GM19238 (cell line): Measurements from ENCODE around the gene ARHGEF2.
A peak's percentile ranks its signal among the peaks of the same experiment; 100 is the strongest.
"Not testable (repeated sequence)": the region's sequence is repeated elsewhere in the genome, so short reads cannot be mapped to it uniquely, and the experiment has no call there.

ENCODE experiments used
- DNase-seq: peaks from one replicate; pipeline ENCODE4 v3.0.0; 2011; ENCODE audit warnings: low spot score; ENCODE audit not compliant: insufficient read length

ARHGEF2 gene

DNA sequence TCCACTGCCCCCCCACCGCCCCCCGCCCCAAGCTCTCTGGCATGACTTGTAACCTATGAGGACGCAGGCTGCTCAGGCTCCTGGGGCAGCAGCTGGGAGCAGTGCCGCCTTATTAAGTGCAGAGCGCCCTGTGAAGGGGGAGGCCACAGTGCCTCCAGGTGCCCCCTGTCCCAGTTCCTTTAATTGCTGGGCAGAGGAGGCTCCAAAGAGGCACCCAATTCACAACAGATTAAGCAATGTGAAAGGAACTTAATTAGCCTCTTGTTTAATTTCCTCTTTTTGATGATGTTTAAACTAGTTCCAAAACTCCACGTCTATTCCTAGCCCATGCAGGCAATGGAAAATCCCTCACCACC, 33.9 kb downstream of the ARHGEF2 start:
- DNase-seq = no peak

DNA sequence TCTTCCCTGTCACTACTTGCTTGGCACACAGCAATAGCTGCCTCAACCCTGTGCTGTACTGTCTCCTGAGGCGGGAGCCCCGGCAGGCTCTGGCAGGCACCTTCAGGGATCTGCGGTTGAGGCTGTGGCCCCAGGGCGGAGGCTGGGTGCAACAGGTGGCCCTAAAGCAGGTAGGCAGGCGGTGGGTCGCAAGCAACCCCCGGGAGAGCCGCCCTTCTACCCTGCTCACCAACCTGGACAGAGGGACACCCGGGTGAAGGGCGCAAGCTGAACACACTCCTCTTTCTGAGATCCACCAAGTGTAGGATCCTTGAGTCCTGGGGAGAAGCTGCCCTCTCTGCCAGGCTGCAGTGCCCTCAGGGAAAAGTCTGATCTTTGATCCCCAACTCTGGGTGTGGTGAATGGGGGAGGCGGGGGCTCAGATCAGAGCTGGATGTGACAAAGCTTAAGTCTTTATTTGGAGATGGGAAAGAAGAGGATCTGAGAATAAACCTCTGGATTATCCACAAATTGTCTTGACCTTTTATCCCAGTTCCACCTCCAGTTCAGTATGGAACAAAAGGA, 35.7 kb downstream of the ARHGEF2 start:
- no peak for DNase-seq

DNA sequence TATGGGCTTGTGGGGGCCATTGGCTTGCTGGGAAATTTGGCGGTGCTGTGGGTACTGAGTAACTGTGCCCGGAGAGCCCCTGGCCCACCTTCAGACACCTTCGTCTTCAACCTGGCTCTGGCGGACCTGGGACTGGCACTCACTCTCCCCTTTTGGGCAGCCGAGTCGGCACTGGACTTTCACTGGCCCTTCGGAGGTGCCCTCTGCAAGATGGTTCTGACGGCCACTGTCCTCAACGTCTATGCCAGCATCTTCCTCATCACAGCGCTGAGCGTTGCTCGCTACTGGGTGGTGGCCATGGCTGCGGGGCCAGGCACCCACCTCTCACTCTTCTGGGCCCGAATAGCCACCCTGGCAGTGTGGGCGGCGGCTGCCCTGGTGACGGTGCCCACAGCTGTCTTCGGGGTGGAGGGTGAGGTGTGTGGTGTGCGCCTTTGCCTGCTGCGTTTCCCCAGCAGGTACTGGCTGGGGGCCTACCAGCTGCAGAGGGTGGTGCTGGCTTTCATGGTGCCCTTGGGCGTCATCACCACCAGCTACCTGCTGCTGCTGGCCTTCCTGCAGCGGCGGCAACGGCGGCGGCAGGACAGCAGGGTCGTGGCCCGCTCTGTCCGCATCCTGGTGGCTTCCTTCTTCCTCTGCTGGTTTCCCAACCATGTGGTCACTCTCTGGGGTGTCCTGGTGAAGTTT, 36.4 kb downstream of the ARHGEF2 start:
- no peak for DNase-seq

DNA sequence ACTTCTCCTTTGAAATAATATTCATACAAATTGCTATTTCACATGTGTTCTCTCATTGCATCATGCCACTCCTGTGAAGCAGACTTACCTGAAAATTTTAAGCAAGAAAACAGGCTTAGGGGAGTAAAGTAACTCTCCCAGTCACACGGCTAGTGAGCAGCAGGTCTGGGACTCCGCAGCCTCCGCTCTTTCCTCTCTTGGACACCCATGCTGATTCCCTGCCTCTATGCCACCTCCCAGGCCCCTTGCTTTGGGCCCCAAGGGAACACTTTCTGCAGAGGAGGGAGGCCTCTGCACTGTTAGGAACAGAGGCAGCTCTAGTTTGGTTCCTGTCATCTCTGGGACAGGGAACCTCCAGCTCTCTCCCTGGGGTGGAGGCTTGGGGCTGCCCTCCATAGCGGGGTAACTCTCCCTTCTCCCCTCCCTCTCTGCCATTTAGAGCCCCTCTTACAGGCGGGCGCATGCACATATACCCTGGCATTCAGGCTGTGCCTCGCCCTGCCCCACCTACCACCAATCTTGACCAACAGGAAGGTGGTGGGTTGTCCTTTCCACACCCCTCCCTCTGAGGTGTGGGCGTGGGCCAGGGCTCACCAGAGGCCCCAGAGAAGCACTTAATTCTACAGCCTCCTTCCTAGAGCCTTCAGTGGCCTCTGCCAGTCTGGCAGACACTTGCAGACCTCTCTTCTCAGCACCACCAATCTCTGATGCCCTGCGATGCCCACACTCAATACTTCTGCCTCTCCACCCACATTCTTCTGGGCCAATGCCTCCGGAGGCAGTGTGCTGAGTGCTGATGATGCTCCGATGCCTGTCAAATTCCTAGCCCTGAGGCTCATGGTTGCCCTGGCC, 37.1 kb downstream of the ARHGEF2 start, which contains the start of gene RXFP4:
RXFP4 (plus strand) TSS at position 646 of the 852 bp plus-strand sequence; CDS start at position 718, 72 bp downstream.
- no peak for DNase-seq

DNA sequence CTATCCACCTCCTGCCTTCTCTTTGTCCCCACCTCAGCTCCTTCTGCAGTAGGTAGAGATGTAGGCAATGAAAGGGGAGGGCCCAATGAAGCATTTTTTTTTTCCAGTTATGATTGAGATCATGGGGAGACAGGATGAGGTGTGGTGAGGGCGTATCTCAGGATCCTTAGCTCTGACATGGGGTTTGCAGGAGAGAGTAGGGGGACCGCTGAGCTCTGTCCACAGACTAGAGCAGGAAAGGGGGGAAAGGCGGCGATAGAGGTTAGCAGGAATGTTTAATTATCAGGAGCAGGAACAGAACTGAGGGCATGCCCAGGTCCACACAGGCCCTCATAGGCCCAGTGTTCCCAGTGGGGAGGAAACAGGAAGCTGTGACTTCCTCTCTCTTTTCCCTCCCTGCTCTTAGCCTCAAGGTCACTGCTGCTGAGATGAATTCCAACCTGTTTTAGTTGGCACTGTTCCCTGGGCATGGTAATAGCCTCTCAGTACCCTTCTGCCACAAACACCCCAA, 37.8 kb downstream of the ARHGEF2 start:
- no peak for DNase-seq

DNA sequence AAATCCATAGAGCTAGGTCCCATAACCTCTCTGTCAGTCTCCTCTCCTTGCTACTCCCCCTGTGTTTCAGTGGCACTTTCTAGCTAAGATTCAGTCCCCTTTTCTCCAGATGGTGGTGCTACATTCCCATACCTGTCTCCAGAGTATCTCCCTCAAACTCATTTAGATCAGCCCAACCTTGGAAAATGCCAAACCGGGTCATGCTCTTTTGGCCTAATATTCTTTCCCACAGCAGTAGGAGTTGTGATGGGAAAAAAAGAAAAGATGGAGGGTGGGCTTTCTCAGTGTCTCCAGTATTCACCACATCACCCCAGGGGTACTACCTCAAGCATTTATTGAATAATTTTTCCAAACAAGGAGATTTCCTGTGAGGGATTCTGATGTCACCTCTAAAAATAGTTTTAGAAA, 40.1 kb downstream of the ARHGEF2 start:
- DNase-seq = no peak

DNA sequence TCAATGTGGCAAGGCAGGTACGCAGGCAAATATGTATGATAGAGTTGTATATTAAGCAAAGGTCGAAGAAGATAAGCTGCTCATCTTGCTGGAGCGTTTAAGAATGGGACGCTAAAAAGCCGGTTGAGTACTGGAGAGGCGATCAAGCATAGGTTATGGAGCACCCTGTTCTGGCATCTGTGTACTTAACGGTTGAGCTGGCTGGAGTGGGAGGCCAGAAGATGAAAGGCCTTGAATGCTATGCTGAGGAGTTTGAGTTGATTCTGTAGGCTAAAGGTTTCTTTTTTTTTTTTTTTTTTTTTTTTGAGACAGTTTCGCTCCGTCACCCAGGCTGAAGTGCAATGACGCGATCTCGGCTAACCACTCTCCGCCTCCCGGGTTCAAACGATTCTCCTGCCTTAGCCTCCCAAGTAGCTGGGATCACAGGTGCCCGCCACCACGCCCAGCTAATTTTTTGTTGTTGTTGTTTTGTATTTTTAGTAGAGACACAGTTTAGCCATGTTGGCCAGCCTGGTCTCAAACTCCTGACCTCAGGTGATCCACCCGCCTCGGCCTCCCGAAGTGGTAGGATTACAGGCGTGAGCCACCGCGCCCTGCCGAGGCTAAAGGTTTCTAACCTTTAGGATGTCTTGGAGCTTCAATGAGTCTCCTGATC, 43.3 kb downstream of the ARHGEF2 start:
- no peak for DNase-seq

DNA sequence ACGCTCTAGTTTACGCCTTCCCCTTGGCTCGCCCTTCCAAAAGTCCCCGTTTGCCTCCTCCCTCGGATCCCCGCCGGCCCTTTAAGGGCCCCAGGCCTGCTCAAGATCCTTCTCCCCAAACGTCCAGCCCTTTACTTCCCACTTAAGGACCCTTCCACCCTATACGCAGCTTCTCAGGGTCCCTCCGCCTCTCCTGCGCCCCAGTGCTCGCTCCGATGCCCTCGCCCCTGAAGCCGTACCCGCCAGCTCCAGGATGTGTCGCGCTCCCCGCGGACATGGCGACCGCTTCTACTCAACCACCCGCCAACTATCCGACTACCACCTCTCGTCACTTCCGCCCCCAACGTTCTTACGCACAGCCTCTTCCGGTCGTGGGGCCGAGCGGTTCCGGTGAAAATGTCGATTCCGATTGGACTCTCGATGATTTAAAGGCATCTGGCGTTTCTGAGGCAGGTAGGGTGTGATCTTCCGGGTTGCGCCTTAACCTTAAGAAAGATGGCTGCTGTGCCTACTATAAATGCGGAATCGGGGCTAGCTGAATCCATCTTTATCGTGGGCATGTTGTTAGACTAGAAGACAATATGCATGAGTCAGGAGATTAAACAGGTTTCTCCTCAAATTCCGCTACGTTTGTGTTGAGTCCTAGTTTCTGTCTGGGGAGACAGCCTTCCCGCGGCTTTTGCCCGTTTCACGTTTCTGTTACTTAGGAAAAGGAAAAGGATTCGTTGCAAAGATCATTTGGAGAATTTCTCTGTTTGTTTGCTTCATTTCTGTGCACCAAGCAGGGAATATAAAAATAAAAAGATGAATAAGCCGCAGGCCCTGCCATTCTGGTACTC, 44.0 kb downstream of the ARHGEF2 start, which contains the start of gene KHDC4:
KHDC4 (minus strand) TSS at position 317 of the 839 bp plus-strand sequence; CDS start at position 277, 40 bp downstream.
- peak; percentile 88 for DNase-seq

DNA sequence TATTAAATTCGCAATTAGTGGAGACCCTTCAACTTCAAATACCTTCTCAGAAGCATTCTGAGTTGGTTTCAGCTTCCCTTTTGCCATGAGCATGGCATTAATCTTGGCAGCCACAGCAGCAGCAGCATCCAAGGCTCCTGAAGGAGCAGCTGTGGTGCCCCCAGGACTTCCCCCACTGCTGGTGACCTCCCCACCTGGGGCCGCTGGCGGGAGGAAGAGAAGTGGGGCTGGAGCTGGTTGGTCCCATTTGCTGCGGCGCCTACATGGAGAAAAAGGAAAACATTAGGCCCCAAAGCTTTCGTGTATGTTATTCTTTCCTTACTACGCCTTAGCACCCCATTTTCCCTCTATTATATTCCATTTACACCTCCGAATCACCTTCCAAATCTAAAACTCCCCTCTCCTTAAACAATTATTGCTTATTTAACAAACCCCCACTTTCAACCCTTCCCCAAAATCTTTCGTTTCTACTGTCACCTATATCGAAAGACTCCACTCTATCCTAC, 44.7 kb downstream of the ARHGEF2 start:
- DNase-seq = no peak

DNA sequence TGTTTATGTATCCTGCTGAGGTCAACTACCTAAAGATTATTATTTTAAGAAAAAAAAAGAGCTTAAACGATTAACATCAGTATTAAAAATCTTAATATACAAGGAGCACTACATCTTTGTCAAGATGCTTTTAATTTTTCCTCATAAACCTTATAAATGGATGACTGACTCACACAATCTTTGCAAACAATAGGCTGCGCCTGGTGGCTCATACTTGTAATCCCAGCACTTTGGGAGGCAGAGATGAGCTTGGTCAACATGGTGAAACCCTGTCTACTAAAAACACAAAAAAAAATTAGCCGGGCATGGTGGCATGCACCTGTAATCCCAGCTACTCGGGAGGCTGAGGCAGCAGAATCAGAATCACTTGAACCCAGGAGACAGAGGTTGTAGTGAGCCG, 45.9 kb downstream of the ARHGEF2 start:
- no peak for DNase-seq

DNA sequence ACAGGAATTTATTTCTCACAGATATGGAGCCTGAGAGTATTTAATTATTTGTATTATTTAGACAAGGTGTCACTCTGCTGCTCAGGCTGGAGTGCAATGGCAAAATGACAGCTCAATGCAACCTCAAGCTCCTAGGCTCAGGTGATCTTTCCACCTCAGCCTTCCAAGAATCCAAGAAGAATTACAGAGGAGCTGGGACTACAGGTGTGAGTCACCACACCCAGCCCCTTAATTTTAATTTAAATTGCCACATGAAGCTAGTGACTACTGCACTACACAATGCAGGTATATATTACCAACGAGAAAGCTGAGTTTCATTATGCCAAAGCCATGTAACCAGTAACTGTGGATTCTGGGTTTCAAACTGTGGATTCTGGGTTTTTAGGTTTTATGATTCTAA, 46.3 kb downstream of the ARHGEF2 start:
- DNase-seq = no peak

DNA sequence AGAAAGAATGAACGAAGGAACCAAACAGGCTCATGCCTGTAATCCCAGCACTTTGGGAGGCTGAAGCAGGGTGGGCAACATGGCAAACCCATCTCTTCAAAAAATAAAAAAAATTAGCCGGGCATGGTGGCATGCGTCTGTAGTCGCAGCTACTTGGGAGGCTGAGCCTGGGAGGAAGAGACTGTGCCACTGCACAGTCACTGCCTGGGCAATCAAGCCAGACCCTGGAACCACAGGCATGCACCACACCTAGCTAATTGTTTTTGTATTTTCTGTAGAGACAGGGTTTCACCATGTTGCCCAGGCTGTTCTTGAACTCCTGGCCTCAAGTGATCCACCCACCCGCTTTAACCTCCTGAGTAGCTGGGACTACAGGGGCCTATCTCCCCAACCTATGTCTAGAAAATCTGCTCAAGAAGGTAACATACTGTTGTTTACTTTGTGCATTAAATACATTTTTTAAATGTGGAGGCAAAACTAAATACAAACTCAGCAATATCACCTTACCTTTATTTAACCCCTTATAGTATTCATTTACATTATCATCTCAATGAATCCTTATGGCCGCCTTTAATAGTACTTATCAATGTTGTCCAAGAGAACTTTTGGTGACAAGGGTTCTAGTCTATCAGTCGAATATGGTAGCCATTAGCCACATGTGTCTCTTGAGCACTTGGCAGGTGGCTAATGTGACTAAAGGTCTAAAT, 46.9 kb downstream of the ARHGEF2 start:
- DNase-seq = no peak

DNA sequence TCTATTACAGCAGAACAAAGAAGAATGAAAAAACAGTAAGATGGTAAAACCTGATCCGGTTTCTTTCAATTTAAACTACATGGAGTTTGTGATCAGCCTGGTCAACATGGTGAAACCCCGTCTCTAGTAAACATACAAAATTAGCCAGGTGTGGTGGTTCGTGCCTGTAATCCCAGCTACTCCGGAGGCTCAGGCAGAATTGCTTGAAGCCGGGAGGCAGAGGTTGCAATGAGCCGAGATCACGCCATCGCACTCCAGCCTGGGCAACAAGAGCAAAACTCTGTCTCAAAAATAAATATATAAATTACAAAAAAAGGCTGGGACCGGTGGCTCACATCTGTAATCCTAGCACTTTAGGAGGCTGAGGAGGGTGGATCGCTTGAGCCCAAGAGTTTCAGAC, 47.6 kb downstream of the ARHGEF2 start:
- DNase-seq = not testable (repeated sequence)

DNA sequence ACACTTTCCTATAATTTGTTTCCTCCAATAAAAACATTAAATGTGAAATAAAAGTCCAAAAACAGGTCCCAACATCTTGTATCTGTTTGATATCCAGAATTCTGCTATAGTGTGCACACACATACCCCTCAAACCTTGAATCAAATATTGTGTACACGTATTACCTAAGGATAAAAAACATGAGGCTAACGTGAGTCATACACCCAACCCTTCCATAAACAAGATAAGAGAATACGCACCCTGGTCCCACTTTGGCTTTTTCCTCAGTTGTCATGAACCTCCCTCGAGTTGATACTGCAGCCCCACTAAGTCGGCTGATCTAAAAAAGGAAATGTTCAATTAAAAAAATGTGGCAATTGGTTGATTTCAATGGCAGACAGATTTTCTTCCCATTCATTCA, 49.3 kb downstream of the ARHGEF2 start:
- no peak for DNase-seq

DNA sequence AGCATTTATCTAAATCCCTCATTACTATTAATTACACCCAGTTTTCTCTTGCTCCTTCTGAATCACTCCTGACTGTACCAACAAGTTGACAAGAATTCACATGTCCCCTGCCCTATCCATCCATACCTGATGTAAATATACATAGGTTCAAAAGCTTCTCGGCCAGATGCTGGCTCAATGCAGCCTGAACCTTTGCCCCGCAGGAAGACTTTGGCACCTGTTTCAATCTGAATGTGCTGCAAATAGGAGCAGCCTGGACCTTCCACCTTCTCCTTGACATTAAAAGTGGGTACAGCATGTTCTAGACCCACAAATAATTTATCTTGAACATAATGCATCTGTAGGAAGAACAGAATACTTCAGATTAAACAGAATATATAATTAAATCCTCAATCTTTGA, 52.8 kb downstream of the ARHGEF2 start:
- DNase-seq = no peak

DNA sequence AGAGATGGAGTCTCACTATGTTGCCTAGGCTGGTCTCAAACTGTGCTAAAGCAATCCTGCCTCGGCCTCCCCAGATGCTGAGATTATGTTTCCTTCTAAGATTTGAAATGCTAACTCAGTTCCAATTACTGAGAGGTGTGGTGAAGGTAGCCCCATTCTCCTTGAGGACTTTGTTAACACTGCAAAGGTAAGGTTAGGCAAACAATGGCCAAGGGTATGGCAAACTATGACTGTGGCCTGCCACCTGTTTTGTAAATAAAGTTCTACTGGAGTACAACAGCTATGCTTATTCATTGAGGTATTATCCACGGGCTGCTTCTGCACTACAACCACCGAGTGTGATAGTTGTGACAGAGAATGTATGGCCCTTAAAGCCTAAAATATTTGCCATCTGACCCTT, 57.6 kb downstream of the ARHGEF2 start:
- no peak for DNase-seq

DNA sequence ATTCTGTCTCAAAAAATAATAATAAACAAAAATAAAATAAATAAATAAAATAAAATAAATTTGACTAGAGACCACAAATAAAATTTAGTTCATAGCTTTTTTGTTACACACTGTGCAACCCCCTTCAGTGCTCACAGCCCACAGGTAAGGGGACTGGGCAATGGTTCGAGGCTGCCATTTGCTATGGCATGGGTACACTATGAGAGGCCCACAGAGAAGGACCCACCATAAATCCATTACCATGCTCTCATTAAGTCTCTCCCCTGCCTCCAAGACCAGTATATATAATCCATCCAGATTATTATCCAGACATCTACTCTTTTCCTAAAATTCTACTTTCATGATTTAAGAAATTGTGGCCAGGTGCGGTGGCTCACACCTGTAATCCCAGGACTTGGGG, 58.5 kb downstream of the ARHGEF2 start:
- no peak for DNase-seq

DNA sequence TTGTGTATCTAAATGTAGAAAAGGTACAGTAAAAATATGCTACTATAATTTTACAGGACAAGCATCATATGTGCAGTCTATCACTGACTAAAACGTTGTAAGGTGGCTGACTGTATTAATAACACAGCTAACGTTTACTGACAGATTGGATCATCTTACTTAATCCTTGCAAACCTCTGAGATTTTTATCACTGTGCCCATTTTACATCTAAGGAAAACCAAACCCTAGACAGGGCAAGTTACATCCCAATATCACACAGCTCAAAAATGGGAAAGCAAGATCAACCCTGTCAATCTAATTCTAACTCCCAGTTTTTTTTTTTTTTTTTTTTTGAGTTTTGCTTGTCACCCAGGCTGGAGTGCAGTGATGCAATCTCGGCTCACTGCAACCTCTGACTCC, 59.7 kb downstream of the ARHGEF2 start:
- DNase-seq = no peak

DNA sequence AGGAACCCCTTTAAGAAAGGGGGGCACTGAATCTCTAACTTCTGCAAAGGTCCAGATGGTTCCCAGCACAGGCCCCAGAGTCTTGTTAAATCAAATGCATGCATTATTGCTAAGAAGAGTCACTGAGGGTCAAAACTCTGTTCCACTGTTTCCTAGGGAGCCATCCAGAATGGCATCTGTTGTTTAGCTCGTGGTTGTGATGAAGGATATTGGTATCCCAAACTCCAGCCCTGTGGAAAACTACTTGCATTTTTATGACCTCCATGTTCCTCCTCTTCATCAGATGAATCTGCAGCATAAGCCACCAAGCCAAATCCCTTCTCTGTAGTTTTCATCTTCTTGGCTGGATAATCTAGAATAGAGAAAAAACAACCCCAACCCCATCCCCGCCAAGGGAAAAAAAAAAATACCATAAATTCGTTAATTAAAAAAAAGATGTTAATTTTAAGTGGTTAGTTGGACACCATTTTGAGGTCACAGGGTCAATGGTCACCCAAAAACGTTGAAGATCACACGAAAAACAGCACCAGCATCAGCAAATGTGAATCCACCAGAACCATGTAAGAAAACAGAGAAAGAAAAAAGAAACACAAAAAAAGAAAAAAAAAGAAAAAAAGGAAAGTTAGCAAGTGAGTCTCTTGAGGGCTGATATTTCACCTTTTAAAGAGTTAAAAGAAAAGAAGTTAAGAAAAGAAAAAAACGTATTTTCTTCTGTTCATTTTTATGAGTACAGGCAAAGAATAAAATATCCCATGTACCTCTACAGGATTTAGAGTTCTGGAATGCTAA, 64.2 kb downstream of the ARHGEF2 start:
- no peak for DNase-seq
